HG03439 (cell line): ENCODE data around the gene FGF18.
"Not testable (repeated sequence)": the region's sequence is repeated elsewhere in the genome, so short reads cannot be mapped to it uniquely, and the experiment has no call there.

ENCODE experiments used
- ATAC-seq: cut with Tn5 transposase; IDR thresholded peaks from one replicate; pipeline ENCODE4 v1.9.1; 2021; ENCODE audit warnings: mild to moderate bottlenecking, moderate library complexity; ENCODE audit not compliant: unreplicated experiment

FGF18 gene

GRCh38 chr5:171398660-171399059 is 20.8 kb upstream of the FGF18 start:
- not testable (repeated sequence) for ATAC-seq

GRCh38 chr5:171400169-171400568 is 19.3 kb upstream of the FGF18 start:
- ATAC-seq, result no peak

- no peak for ATAC-seq
Measured at GRCh38 chr5:171401167-171401947, 18.1 kb upstream of the FGF18 start.

GRCh38 chr5:171402751-171403150 is 16.7 kb upstream of the FGF18 start:
- not testable (repeated sequence) for ATAC-seq

- no peak for ATAC-seq
Measured at GRCh38 chr5:171405615-171406014, 13.8 kb upstream of the FGF18 start.

- ATAC-seq, result no peak
Measured at GRCh38 chr5:171407234-171407633, 12.2 kb upstream of the FGF18 start.

- no peak for ATAC-seq
Measured at GRCh38 chr5:171409164-171410136, 10.0 kb upstream of the FGF18 start.

- no peak for ATAC-seq
Measured at GRCh38 chr5:171410181-171410580, 9.3 kb upstream of the FGF18 start.

- ATAC-seq, result no peak
Measured at GRCh38 chr5:171412186-171412585, 7.3 kb upstream of the FGF18 start.

GRCh38 chr5:171413153-171413910 is 6.1 kb upstream of the FGF18 start:
- no peak for ATAC-seq

- not testable (repeated sequence) for ATAC-seq
Measured at GRCh38 chr5:171413993-171414392, 5.5 kb upstream of the FGF18 start.

- no peak for ATAC-seq
Measured at GRCh38 chr5:171415115-171415730, 4.2 kb upstream of the FGF18 start.

GRCh38 chr5:171416160-171417049 is 3.0 kb upstream of the FGF18 start:
- no peak for ATAC-seq

GRCh38 chr5:171418316-171418981 is 998 bp upstream of the FGF18 start:
- ATAC-seq, result peak; percentile 68

- ATAC-seq, result peak; percentile 8
Measured at GRCh38 chr5:171419688-171420430, 412 bp downstream of the FGF18 start.

- ATAC-seq, result no peak
Measured at GRCh38 chr5:171420431-171421241, 1.2 kb downstream of the FGF18 start.
